Lower lobe of right lung (tissue), 2 donors: Measurements from ENCODE around the gene KRCC1. TPM values are rescaled to one million over a fixed set of nuclear protein-coding genes. Genes with fewer than 3 reads are reported as not detected.
A peak's percentile ranks its signal among the peaks of the same experiment; 100 is the strongest.

ENCODE experiments used
- ATAC-seq, 2 donors: fragments of 200-7000 bp; cut with Tn5 transposase; one replicate each; pipeline ENCODE4 v1.9.1; 2020 to 2022; ENCODE audit warnings: mild to moderate bottlenecking in 2 of 2, moderate library complexity in 2 of 2
- DNase-seq: peaks from one replicate; pipeline ENCODE4 v3.0.0-alpha.2; 2020
- H3K27ac ChIP-seq: fragments of 200-600 bp; one replicate; pipeline ENCODE4 v1.8.0; 2022
- H3K27me3 ChIP-seq: fragments of 200-600 bp; one replicate; pipeline ENCODE4 v1.8.0; 2022; ENCODE audit warnings: low read depth
- H3K36me3 ChIP-seq: fragments of 200-600 bp; one replicate; pipeline ENCODE4 v1.8.0; 2022; ENCODE audit warnings: mild to moderate bottlenecking
- H3K4me1 ChIP-seq: fragments of 200-600 bp; one replicate; pipeline ENCODE4 v1.8.0; 2022
- H3K4me3 ChIP-seq: fragments of 200-600 bp; one replicate; pipeline ENCODE4 v1.8.0; 2022; ENCODE audit warnings: mild to moderate bottlenecking
- H3K9me3 ChIP-seq: fragments of 200-600 bp; one replicate; pipeline ENCODE4 v1.8.0; 2022
- intact Hi-C: fragments of 100-400 bp; cut with DNase I; formaldehyde crosslinking; loops from one replicate; pipeline ENCODE4 v1.11.0; 2022
- long read RNA-seq: library from polyadenylated mRNA; unstranded; transcript quantifications from one replicate; pipeline ENCODE4 v2.0.0, GENCODE V29; 2021
- total RNA-seq: library from RNA; stranded (reverse); fragmentation: NEBNext Ultra II Directional; extraction: Animal tissue kit (Norgen Biotek cat#: 25700); gene quantifications from one replicate; pipeline ENCODE4 v1.2.1, GENCODE V29; 2021
- TF ChIP-seq, protein P1 (sequence below): fragments of 200-600 bp; IDR thresholded peaks from one replicate; pipeline ENCODE4 v1.8.0; 2022; ENCODE audit warnings: antibody characterized with exemption, mild to moderate bottlenecking
- donor health status: DM: no; HTN: yes; CAD: no; lungs with severe emphysema.

Gene KRCC1
- 24.7 TPM for total RNA-seq
- long read RNA-seq, transcript KRCC1-201 (4 exons, 1,753 nt), result major isoform, 22 of 34 reads
- long read RNA-seq, partial matches to known transcripts, result 1 of 34 reads
- long read RNA-seq, other reads (novel, unspliced or antisense), result 11 of 34 reads

DNA sequence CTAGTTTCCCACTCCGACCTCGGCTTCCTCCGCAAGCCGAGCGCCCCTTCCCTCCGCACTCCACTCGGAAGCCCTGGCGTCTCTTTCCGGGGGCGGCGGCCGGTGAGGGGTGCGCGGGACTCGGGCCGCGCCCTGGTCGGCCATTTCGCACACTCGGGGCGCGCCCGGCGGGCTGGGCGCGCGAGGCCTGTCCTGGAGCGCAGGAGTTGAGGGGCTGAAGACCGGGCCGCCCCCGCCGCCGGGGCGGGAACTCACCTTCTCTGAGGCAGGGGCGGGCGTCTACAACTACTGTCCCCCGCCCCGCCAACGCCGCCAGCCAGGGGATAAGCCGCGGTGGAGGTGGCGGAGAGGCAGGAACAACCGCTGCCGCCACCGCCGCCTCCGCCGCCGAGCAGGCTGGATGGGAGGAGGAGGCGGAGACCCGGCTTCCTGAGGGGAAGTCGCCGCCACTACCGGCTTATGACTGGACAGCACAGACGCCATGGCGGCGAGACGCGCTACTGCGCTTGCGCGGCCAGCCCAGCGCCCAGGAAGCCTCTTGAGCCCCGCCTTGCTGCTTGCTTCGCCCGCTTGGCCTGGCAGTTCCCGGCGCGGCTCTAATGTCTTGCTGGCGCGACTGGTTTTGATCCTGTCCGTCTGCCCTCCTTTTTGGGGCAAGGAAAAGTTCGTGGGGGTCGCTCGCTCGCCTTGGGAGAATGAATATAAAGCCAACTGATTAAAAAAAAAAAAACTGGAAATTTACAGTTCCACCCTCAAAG lies at the start of gene KRCC1:
TSS of gene KRCC1 (minus strand) at position 413 of the 758 bp plus-strand sequence. CDS start 27,220 bp downstream, outside the sequence.
- TF ChIP-seq, protein P1, sequence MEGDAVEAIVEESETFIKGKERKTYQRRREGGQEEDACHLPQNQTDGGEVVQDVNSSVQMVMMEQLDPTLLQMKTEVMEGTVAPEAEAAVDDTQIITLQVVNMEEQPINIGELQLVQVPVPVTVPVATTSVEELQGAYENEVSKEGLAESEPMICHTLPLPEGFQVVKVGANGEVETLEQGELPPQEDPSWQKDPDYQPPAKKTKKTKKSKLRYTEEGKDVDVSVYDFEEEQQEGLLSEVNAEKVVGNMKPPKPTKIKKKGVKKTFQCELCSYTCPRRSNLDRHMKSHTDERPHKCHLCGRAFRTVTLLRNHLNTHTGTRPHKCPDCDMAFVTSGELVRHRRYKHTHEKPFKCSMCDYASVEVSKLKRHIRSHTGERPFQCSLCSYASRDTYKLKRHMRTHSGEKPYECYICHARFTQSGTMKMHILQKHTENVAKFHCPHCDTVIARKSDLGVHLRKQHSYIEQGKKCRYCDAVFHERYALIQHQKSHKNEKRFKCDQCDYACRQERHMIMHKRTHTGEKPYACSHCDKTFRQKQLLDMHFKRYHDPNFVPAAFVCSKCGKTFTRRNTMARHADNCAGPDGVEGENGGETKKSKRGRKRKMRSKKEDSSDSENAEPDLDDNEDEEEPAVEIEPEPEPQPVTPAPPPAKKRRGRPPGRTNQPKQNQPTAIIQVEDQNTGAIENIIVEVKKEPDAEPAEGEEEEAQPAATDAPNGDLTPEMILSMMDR, result no peak
- peak; percentile 97 for ATAC-seq
- Histone ChIP-seq H3K27me3 (no peaks in the 10 kb centered on the region), H3K27ac (peak within 1 kb of the TSS; percentile 98), H3K36me3 (no peaks in the 10 kb centered on the region), H3K9me3 (no peaks in the 10 kb centered on the region), H3K4me3 (peak within 1 kb of the TSS; percentile 80), H3K4me1 (peaks cover 27% of the 10 kb centered on the region)
- DNase-seq, result peak; percentile 97
- intact Hi-C loops, result no loop called here

DNA sequence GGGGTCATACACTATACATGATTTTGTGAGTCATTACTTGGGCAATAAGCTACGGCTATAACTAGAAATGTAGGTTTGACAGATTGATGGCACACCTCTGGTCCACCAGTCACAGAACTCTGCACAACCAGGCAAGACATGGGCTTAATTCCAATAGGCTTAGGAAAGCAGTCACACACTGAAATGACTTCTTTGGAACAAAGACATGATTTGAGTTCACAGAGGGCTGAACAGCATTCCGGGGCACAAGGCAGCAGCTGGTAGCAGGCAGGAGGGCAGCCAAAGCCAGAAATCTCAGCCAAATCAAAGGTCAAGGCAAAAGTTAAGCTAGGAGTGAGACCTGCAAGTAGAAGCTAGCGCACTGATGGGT lies 44.9 kb upstream of the KRCC1 start:
- TF ChIP-seq, protein P1, result no peak
- no peak for ATAC-seq
- H3K9me3 ChIP-seq, result no peaks in the 10 kb centered on the region
- no peaks in the 10 kb centered on the region for H3K36me3 ChIP-seq
- H3K27ac ChIP-seq, result no peak overlapping the region
- no peak overlapping the region for H3K4me3 ChIP-seq
- H3K4me1 ChIP-seq, result no peaks in the 10 kb centered on the region
- no peak for DNase-seq
- no peaks in the 10 kb centered on the region for H3K27me3 ChIP-seq
- intact Hi-C loops, result no loop called here

DNA sequence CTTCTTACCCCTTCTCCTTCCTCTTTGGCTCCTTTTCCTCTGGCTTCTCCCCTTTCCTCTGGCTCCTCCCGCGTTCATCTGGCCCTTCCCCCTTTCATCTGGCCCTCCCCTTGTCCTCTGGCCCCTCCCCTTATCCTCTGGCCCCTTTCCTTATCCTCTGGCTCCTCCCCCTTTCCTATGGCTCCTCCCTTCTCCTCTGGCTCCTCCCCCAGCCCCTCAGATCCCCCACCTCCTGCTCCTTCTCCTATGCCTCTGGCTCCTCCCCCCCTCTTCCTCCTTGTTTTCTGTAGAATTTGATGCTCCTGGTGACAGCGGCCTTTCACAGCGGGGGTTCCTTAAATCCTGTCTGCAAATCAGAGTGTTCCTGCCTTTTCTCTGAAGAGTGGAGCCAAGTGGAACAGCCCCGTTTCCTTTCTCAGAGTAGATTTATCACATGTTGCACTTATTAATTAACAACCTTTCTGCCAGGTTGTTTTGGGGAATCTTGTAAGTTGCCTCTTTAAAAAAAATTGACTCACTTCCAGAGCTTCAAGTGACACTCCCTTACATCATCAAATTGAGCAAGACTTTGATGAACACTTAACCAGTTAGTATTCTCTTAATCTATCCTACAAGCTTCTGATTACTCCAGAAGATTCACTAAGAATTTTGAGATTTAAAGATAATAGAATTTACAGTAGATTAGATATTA lies 44.4 kb upstream of the KRCC1 start:
- Histone ChIP-seq H3K9me3 (no peaks in the 10 kb centered on the region), H3K4me3 (no peak overlapping the region), H3K36me3 (no peaks in the 10 kb centered on the region), H3K27me3 (no peaks in the 10 kb centered on the region), H3K27ac (no peak overlapping the region), H3K4me1 (no peaks in the 10 kb centered on the region)
- DNase-seq (no peak), ATAC-seq (no peak)
- intact Hi-C loops, result no loop called here
- TF ChIP-seq, protein P1, result no peak

DNA sequence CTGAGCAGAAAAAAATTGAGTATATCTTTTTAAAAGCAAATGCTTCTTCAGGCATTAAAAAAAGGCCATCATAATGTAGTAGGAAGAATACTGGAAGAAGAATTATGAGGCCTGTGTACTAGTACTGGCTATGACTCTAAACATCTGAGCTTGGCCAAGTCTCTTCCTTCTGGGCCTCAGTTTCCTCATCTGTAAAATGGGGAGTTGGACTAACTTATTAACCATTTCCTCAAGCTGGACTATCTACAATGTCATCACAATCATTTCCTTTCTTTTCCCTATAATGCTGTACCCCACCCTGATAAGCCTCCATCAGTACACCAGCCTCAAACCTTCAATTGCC lies 42.9 kb upstream of the KRCC1 start:
- TF ChIP-seq, protein P1, result no peak
- Histone ChIP-seq H3K27ac (no peak overlapping the region), H3K27me3 (no peaks in the 10 kb centered on the region), H3K9me3 (no peaks in the 10 kb centered on the region), H3K4me1 (no peaks in the 10 kb centered on the region), H3K36me3 (no peaks in the 10 kb centered on the region), H3K4me3 (no peak overlapping the region)
- ATAC-seq (no peak), DNase-seq (no peak)
- intact Hi-C loops, result no loop called here

DNA sequence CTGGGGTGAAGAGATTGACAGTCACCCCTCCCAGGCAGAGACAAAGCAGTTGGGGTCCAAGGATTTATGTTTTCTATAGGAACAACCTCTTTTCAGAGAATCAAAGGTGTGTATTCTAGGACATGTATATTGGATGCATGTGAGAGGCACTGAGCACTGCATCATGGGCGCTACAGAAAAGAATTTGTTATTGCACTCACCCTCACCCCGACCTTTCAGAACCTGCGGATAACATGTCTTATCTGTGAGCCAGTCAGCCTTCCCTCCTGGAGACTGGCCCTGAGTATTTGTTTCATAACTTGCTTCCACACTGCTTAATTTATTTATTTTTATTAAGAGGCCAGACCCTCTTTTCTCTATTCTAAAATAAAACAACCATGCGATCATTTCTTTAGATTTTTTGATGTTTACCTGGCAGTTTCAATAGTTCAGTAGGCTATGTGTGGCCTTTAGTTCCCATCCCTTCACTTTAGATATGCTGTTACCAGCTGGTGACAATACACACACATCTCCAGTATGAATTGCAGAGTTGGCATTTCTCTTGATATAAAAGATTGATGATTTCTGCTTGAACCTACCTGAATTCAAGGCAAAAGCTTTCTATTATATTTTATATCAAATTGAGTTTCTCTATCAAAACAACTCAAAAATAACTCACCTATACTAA lies 42.4 kb upstream of the KRCC1 start:
- ATAC-seq (no peak), DNase-seq (no peak)
- intact Hi-C loops, result no loop called here

More for the DNA sequence above, 42.4 kb upstream of the KRCC1 start:
- H3K27ac ChIP-seq, result no peak overlapping the region
- H3K4me1 ChIP-seq, result no peaks in the 10 kb centered on the region
- H3K9me3 ChIP-seq, result no peaks in the 10 kb centered on the region
- H3K4me3 ChIP-seq, result no peak overlapping the region
- TF ChIP-seq, protein P1, result no peak
- no peaks in the 10 kb centered on the region for H3K36me3 ChIP-seq
- H3K27me3 ChIP-seq, result no peaks in the 10 kb centered on the region
